ENCODE results near the gene KLC3. TPM values are rescaled to one million over a fixed set of nuclear protein-coding genes. Genes with fewer than 3 reads are reported as not detected.

KLC3 gene
- total and polyA plus RNA-seq, 11 donors = 0.12 to 0.69 (median 0.32) TPM; not detected in 6

- peaks cover 0 to 43% (median 13%) of the 10 kb centered on the region in 9 donors for H3K36me3 ChIP-seq
- 90 to 98% (median 96%) methylated on average over 4 to 5 of the region's 5 CpGs for WGBS, 4 donors
Observed at GRCh38 chr19:45298264-45298663, 42.3 kb upstream of the KLC3 start.

GRCh38 chr19:45299719-45300118, 40.8 kb upstream of the KLC3 start:
- Histone ChIP-seq H3K27ac (no peak overlapping the region), H3K4me3 (no peak overlapping the region), H3K9me3 (peaks cover 0 to 7% (median 0%) of the 10 kb centered on the region in 12 donors), H3K4me1 (peaks cover 0 to 5% (median 0%) of the 10 kb centered on the region in 12 donors), H3K36me3 (peaks cover 0 to 43% (median 12%) of the 10 kb centered on the region in 9 donors), H3K27me3 (no peaks in the 10 kb centered on the region)
- TF ChIP-seq CTCF (IDR thresholded peaks at IDR 0.05) (no peak), POLR2A (IDR thresholded peaks at IDR 0.05) (no peak)
- ATAC-seq (no peak), DNase-seq (no peak)
- intact Hi-C loops (cut with DNase I) = no loop called here
- 88 to 98% (median 93%) methylated on average over 6 of the region's 6 CpGs for WGBS, 4 donors

More at GRCh38 chr19:45298264-45298663, 42.3 kb upstream of the KLC3 start:
- no peak for ATAC-seq
- TF ChIP-seq POLR2A (IDR thresholded peaks at IDR 0.05) = no peak
- no peak for TF ChIP-seq CTCF (IDR thresholded peaks at IDR 0.05)
- intact Hi-C loops (cut with DNase I) = no loop called here
- Histone ChIP-seq H3K4me1 (peaks cover 0 to 12% (median 1%) of the 10 kb centered on the region in 12 donors), H3K27me3 (no peaks in the 10 kb centered on the region), H3K4me3 (no peak overlapping the region), H3K27ac (no peak overlapping the region), H3K9me3 (peaks cover 0 to 8% (median 0%) of the 10 kb centered on the region in 12 donors)
- no peak for DNase-seq

GRCh38 chr19:45302416-45302815, 38.1 kb upstream of the KLC3 start:
- 90 to 93% (median 92%) methylated on average over 27 of the region's 27 CpGs for WGBS, 4 donors
- no peak for TF ChIP-seq POLR2A (IDR thresholded peaks at IDR 0.05)
- no peak for TF ChIP-seq CTCF (IDR thresholded peaks at IDR 0.05)
- DNase-seq (no peak), ATAC-seq (no peak)
- Histone ChIP-seq H3K4me1 (peaks cover 0 to under 1% (median 0%) of the 10 kb centered on the region in 12 donors), H3K4me3 (no peak overlapping the region), H3K27ac (no peak overlapping the region), H3K36me3 (peaks cover 0 to 42% (median 33%) of the 10 kb centered on the region in 9 donors), H3K27me3 (no peaks in the 10 kb centered on the region), H3K9me3 (peaks cover 0 to 7% (median 0%) of the 10 kb centered on the region in 12 donors)
- intact Hi-C loops (cut with DNase I) = no loop called here

- peaks cover 0 to 5% (median 0%) of the 10 kb centered on the region in 12 donors for H3K4me1 ChIP-seq
- DNase-seq (no peak), ATAC-seq (no peak)
- H3K9me3 ChIP-seq = peaks cover 0 to 7% (median 0%) of the 10 kb centered on the region in 12 donors
- peaks cover 0 to 44% (median 37%) of the 10 kb centered on the region in 9 donors for H3K36me3 ChIP-seq
- TF ChIP-seq CTCF (IDR thresholded peaks at IDR 0.05) (no peak), POLR2A (IDR thresholded peaks at IDR 0.05) (no peak)
- H3K4me3 ChIP-seq = no peak overlapping the region
- WGBS, 4 donors = 92 to 95% (median 93%) methylated on average over 12 of the region's 12 CpGs
- no peak overlapping the region for H3K27ac ChIP-seq
- no peaks in the 10 kb centered on the region for H3K27me3 ChIP-seq
- intact Hi-C loops (cut with DNase I) = no loop called here
Observed at GRCh38 chr19:45303269-45304060, 37.1 kb upstream of the KLC3 start.
